ENCODE results near the gene RBMS1.
A peak's percentile ranks its signal among the peaks of the same experiment; 100 is the strongest.
"Not testable (repeated sequence)": the region's sequence is repeated elsewhere in the genome, so short reads cannot be mapped to it uniquely, and the experiment has no call there.

RBMS1 gene

GRCh38 chr2:160467086-160467485 lies 26.5 kb downstream of the RBMS1 start:
- no peak for DNase-seq

- DNase-seq: peak; percentile 46
Observed at GRCh38 chr2:160465406-160465805, 28.2 kb downstream of the RBMS1 start.

- DNase-seq: no peak
Observed at GRCh38 chr2:160465002-160465401, 28.6 kb downstream of the RBMS1 start.

- no peak for DNase-seq
Observed at GRCh38 chr2:160464017-160464416, 29.6 kb downstream of the RBMS1 start.

- no peak for DNase-seq
Observed at GRCh38 chr2:160463245-160463644, 30.4 kb downstream of the RBMS1 start.

- DNase-seq: no peak
Observed at GRCh38 chr2:160460333-160460731, 33.3 kb downstream of the RBMS1 start.

GRCh38 chr2:160459538-160460332 lies 33.9 kb downstream of the RBMS1 start:
- no peak for DNase-seq

GRCh38 chr2:160458718-160459453 lies 34.7 kb downstream of the RBMS1 start:
- DNase-seq: no peak

- DNase-seq: peak; percentile 23
Observed at GRCh38 chr2:160457588-160457987, 36.0 kb downstream of the RBMS1 start.

GRCh38 chr2:160454070-160454797 lies 39.4 kb downstream of the RBMS1 start:
- no peak for DNase-seq

GRCh38 chr2:160453111-160453820 lies 40.3 kb downstream of the RBMS1 start:
- DNase-seq: no peak

- DNase-seq: no peak
Observed at GRCh38 chr2:160450486-160450885, 43.1 kb downstream of the RBMS1 start.

- DNase-seq: not testable (repeated sequence)
Observed at GRCh38 chr2:160448821-160449220, 44.8 kb downstream of the RBMS1 start.

- DNase-seq: no peak
Observed at GRCh38 chr2:160445673-160446072, 47.9 kb downstream of the RBMS1 start.

- DNase-seq: no peak
Observed at GRCh38 chr2:160442603-160443002, 51.0 kb downstream of the RBMS1 start.

GRCh38 chr2:160440888-160441287 lies 52.7 kb downstream of the RBMS1 start:
- DNase-seq: no peak

GRCh38 chr2:160439038-160439437 lies 54.6 kb downstream of the RBMS1 start:
- DNase-seq: not testable (repeated sequence)

- DNase-seq: no peak
Observed at GRCh38 chr2:160437273-160437672, 56.3 kb downstream of the RBMS1 start.

- no peak for DNase-seq
Observed at GRCh38 chr2:160434254-160434948, 59.2 kb downstream of the RBMS1 start.

- no peak for DNase-seq
Observed at GRCh38 chr2:160433466-160434140, 60.0 kb downstream of the RBMS1 start.

GRCh38 chr2:160432633-160433032 lies 61.0 kb downstream of the RBMS1 start:
- DNase-seq: no peak

GRCh38 chr2:160431441-160431840 lies 62.2 kb downstream of the RBMS1 start:
- no peak for DNase-seq
